Skeletal muscle tissue (tissue), 4 donors: ENCODE data around the gene PTPN4. TPM values are rescaled to one million over a fixed set of nuclear protein-coding genes. Genes with fewer than 3 reads are reported as not detected.
A peak's percentile ranks its signal among the peaks of the same experiment; 100 is the strongest.

Experiments used
- H3K27ac ChIP-seq: one replicate; pipeline ENCODE4 v1.7.0; 2013; ENCODE audit warnings: mild to moderate bottlenecking, low read depth, low read length, inconsistent platforms
- H3K27me3 ChIP-seq, 3 donors: one replicate each; pipeline ENCODE4 v1.7.0; 2013; ENCODE audit warnings: low read length in 3 of 3; ENCODE audit not compliant: control insufficient read depth in 3 of 3, insufficient read depth in 3 of 3
- H3K36me3 ChIP-seq, 3 donors: one replicate each; pipeline ENCODE4 v1.7.0; 2013; ENCODE audit warnings: low read length in 3 of 3; ENCODE audit not compliant: control insufficient read depth in 3 of 3, insufficient read depth in 3 of 3
- H3K4me1 ChIP-seq, 3 donors: one replicate each; pipeline ENCODE4 v1.7.0; 2013; ENCODE audit warnings: low read length in 3 of 3, mild to moderate bottlenecking in 3 of 3; ENCODE audit not compliant: control insufficient read depth in 3 of 3, insufficient read depth in 3 of 3
- H3K4me3 ChIP-seq, 3 donors: one replicate each; pipeline ENCODE4 v1.7.0; 2013; ENCODE audit warnings: low read length in 3 of 3
- H3K9ac ChIP-seq, 3 donors: one replicate each; pipeline ENCODE4 v1.7.0; 2013; ENCODE audit warnings: low read length in 3 of 3, mild to moderate bottlenecking in 3 of 3, moderate library complexity in 2 of 3, low read depth in 1 of 3
- H3K9me3 ChIP-seq, 3 donors: one replicate each; pipeline ENCODE4 v1.7.0; 2013; ENCODE audit warnings: low read length in 3 of 3; ENCODE audit not compliant: control insufficient read depth in 3 of 3
- total RNA-seq: library from RNA; depleted of rRNA; stranded (reverse); fragments of >200 nt; gene quantifications from one replicate; pipeline ENCODE4 v1.2.3, GENCODE V29; 2014
- donor health status: Osteomylitis.

The PTPN4 gene
- total RNA-seq, 1 donor from 2014 or later = 37.1 TPM

- Histone ChIP-seq H3K4me1 (peaks cover 23 to 30% (median 29%) of the 10 kb centered on the region in 3 donors), H3K9me3 (no peaks in the 10 kb centered on the region), H3K36me3 (no peaks in the 10 kb centered on the region), H3K4me3 (no peak overlapping the region), H3K27me3 (no peaks in the 10 kb centered on the region), H3K27ac (no peak overlapping the region), H3K9ac (no peak overlapping the region)
These were observed 27.0 kb upstream of the PTPN4 start for GRCh38 chr2:119732601-119733164.

GRCh38 chr2:119734047-119734446 is 25.7 kb upstream of the PTPN4 start:
- Histone ChIP-seq H3K4me1 (peaks cover 23 to 31% (median 30%) of the 10 kb centered on the region in 3 donors), H3K4me3 (peak overlapping the region in 2 of 3 donors; percentile 36 to 49), H3K36me3 (no peaks in the 10 kb centered on the region), H3K9me3 (no peaks in the 10 kb centered on the region), H3K9ac (peak overlapping the region in 1 of 3 donors; percentile 33), H3K27ac (peak overlapping the region; percentile 51), H3K27me3 (no peaks in the 10 kb centered on the region)

GRCh38 chr2:119735565-119735964 is 24.2 kb upstream of the PTPN4 start:
- no peak overlapping the region for H3K4me3 ChIP-seq
- H3K9ac ChIP-seq = no peak overlapping the region
- peaks cover 32 to 42% (median 41%) of the 10 kb centered on the region in 3 donors for H3K4me1 ChIP-seq
- no peaks in the 10 kb centered on the region for H3K9me3 ChIP-seq
- no peaks in the 10 kb centered on the region for H3K27me3 ChIP-seq
- no peak overlapping the region for H3K27ac ChIP-seq
- no peaks in the 10 kb centered on the region for H3K36me3 ChIP-seq

GRCh38 chr2:119736021-119736420 is 23.7 kb upstream of the PTPN4 start:
- Histone ChIP-seq H3K27ac (no peak overlapping the region), H3K9me3 (no peaks in the 10 kb centered on the region), H3K36me3 (no peaks in the 10 kb centered on the region), H3K4me3 (no peak overlapping the region), H3K4me1 (peaks cover 33 to 45% (median 42%) of the 10 kb centered on the region in 3 donors), H3K27me3 (no peaks in the 10 kb centered on the region), H3K9ac (no peak overlapping the region)

GRCh38 chr2:119739580-119740255 is 20.0 kb upstream of the PTPN4 start:
- Histone ChIP-seq H3K36me3 (no peaks in the 10 kb centered on the region), H3K4me3 (no peak overlapping the region), H3K9me3 (no peaks in the 10 kb centered on the region), H3K27me3 (no peaks in the 10 kb centered on the region), H3K27ac (peak overlapping the region; percentile 31), H3K9ac (peak overlapping the region in 1 of 3 donors; percentile 58), H3K4me1 (peaks cover 21 to 33% (median 32%) of the 10 kb centered on the region in 3 donors)

GRCh38 chr2:119741001-119741400 is 18.7 kb upstream of the PTPN4 start:
- H3K4me3 ChIP-seq = no peak overlapping the region
- H3K9me3 ChIP-seq = no peaks in the 10 kb centered on the region
- no peaks in the 10 kb centered on the region for H3K27me3 ChIP-seq
- no peak overlapping the region for H3K27ac ChIP-seq
- peaks cover 10 to 20% (median 19%) of the 10 kb centered on the region in 3 donors for H3K4me1 ChIP-seq
- H3K9ac ChIP-seq = no peak overlapping the region
- no peaks in the 10 kb centered on the region for H3K36me3 ChIP-seq

- H3K27me3 ChIP-seq = no peaks in the 10 kb centered on the region
- peaks cover 10 to 16% (median 15%) of the 10 kb centered on the region in 3 donors for H3K4me1 ChIP-seq
- H3K9ac ChIP-seq = no peak overlapping the region
- H3K4me3 ChIP-seq = no peak overlapping the region
- H3K9me3 ChIP-seq = no peaks in the 10 kb centered on the region
- H3K36me3 ChIP-seq = no peaks in the 10 kb centered on the region
- no peak overlapping the region for H3K27ac ChIP-seq
These were observed 17.9 kb upstream of the PTPN4 start for GRCh38 chr2:119741868-119742267.

GRCh38 chr2:119744335-119744939 is 15.3 kb upstream of the PTPN4 start:
- Histone ChIP-seq H3K4me3 (no peak overlapping the region), H3K36me3 (no peaks in the 10 kb centered on the region), H3K27ac (no peak overlapping the region), H3K4me1 (peaks cover 9 to 11% (median 9%) of the 10 kb centered on the region in 3 donors), H3K27me3 (no peaks in the 10 kb centered on the region), H3K9ac (no peak overlapping the region), H3K9me3 (no peaks in the 10 kb centered on the region)

GRCh38 chr2:119745566-119745965 is 14.2 kb upstream of the PTPN4 start:
- H3K4me1 ChIP-seq = peaks cover under 1 to 3% (median 3%) of the 10 kb centered on the region in 3 donors
- H3K36me3 ChIP-seq = no peaks in the 10 kb centered on the region
- no peaks in the 10 kb centered on the region for H3K27me3 ChIP-seq
- no peak overlapping the region for H3K9ac ChIP-seq
- no peaks in the 10 kb centered on the region for H3K9me3 ChIP-seq
- no peak overlapping the region for H3K27ac ChIP-seq
- no peak overlapping the region for H3K4me3 ChIP-seq
